Omental fat pad (tissue), 4 donors: ENCODE data around the gene MAPKAPK2. TPM values are rescaled to one million over a fixed set of nuclear protein-coding genes. Genes with fewer than 3 reads are reported as not detected.
A peak's percentile ranks its signal among the peaks of the same experiment; 100 is the strongest.
"Not testable (repeated sequence)": the region's sequence is repeated elsewhere in the genome, so short reads cannot be mapped to it uniquely, and the experiment has no call there.

Experiments
- ATAC-seq: fragments of 150-250 bp; one replicate; pipeline ENCODE4 v1.9.1; 2016; ENCODE audit warnings: mild to moderate bottlenecking, moderate library complexity; ENCODE audit not compliant: low FRiP score
- DNase-seq: peaks from one replicate; pipeline ENCODE4 v3.0.0-alpha.2; 2019; ENCODE audit warnings: low spot score
- CTCF ChIP-seq, 3 donors: fragments of 450-650 bp; IDR thresholded peaks; one replicate each; pipeline ENCODE4 v1.5.1; 2016 to 2017; ENCODE audit warnings: antibody characterized with exemption in 3 of 3, mild to moderate bottlenecking in 3 of 3, moderate library complexity in 2 of 3
- total RNA-seq, 4 donors: library from RNA; depleted of rRNA; stranded (reverse); fragments of >200 nt; gene quantifications; one replicate each; pipeline ENCODE4 v1.1.0, GENCODE V29; 2016

The MAPKAPK2 gene
- total RNA-seq, 4 donors from 2014 or later: 52.0 to 151 (median 79.9) TPM

DNA sequence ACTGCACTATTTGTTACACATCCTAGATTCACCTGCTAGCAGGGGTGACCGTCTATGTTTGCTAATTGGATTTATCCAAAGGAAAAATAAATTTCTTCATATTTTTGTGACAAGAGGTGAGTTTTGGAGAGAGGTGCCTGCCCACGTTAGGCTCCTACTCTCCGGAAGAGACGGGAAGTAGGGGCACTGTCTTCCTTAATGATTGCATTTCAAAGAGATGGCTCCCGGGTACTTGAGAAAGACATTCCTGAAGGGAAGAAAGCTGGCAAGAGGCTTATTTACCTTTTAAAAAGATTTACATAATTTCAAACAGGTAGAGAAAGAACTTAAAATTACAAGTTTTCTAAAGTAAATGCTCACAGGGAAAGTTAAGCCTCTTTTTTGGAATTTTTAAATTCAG, 67.2 kb downstream of the MAPKAPK2 start:
- ATAC-seq (no peak), DNase-seq (no peak)
- no peak for TF ChIP-seq CTCF (IDR thresholded peaks at IDR 0.05)

DNA sequence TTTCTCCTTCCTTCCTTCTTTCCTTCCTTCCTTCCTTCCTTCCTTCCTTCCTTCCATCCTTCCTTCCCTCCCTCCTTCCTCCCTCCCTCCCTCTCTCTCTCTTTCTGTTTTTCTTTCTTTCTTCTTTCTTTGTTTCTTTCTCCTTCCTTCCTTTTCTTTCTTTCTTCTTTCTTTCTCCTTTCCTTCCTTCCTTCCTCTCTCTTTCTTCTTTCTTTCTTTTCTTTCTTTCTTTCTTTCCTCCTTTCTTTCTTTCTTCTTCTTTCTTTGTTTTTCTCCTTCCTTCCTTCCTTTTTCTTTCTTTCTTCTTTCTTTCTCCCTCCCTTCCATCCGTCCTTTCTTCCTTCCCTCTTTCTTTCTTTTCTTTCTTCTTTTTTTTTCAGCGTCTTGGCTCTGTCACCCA, 67.8 kb downstream of the MAPKAPK2 start:
- no peak for ATAC-seq
- no peak for TF ChIP-seq CTCF (IDR thresholded peaks at IDR 0.05)

DNA sequence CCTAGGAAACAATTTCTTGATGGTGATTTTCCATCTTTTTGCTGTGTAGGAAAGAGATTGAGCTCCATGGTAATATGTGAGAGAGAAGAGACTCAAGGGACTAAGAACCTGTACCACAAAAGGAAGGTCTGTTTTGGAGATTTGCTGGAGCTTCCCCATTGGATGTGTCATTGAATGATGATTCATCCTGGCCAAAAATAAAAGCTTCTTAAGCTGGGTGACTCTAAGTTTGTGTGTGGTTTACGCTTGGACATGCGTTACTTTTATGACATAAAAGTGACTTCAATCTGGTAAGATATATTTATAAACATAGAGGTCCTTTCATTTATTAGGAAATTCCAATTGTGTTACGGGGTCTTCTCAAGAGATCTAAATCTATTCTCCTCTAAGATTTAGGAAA, 68.4 kb downstream of the MAPKAPK2 start:
- no peak for DNase-seq
- ATAC-seq: no peak
- TF ChIP-seq CTCF (IDR thresholded peaks at IDR 0.05): no peak

More for the DNA sequence above, 67.8 kb downstream of the MAPKAPK2 start:
- no peak for DNase-seq

DNA sequence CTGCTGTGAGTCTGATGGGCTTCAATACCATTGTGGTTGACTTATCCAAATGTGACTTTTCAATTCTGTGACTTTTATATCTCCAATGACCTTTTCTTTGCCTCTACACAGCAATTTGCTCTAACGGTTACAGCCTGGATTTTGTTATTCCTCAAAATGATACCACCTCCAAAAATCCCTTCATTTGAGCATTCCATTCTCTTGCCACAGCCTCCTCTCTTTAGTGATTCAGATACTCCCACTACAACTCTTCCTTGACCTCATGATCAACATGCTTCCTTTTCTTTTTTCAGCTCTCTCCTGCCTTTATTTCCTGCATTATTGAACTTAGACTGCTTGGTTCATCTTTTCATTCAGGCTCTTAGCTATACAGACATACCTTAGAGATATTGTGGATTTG, 69.3 kb downstream of the MAPKAPK2 start:
- peak; percentile 75 for ATAC-seq
- DNase-seq: no peak
- TF ChIP-seq CTCF (IDR thresholded peaks at IDR 0.05): no peak

DNA sequence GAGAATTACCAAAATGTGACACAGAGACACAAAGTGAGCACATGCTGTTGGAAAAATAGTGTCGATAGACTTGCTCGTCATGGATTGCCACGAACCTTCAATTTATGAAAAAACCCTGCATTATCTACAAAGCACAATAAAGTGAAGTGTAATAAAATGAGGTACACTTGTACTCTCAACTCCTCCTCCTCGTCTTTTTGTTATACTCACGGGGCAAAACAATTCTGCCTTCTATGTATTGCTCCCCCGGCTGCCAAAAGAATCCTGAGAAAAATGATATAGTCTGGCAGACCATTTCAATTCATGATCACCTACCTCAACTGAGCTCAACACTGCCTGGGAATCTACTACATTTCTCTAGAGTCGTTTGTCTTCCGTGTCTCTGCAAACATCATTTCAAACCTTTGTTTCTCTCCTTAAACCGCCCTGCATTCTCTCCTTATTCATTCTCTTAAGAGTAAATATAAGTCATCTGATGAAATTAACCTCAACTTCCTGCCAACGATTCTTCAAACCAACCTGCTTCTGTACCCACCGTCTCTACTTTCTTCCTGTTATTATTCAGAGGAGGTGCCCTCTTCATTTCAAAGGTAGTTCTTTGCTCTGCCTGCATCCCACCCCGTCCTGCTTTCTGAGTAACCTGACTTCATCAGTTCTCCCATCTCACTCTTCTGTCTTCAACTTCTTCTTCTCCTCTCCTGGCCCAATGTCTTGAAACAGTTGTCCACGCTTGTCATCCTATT, 73.0 kb downstream of the MAPKAPK2 start:
- ATAC-seq (no peak), DNase-seq (no peak)
- TF ChIP-seq CTCF (IDR thresholded peaks at IDR 0.05): no peak

GRCh38 chr1:206760590-206760989, 75.9 kb downstream of the MAPKAPK2 start:
- DNase-seq (no peak), ATAC-seq (no peak)
- TF ChIP-seq CTCF (IDR thresholded peaks at IDR 0.05): no peak

DNA sequence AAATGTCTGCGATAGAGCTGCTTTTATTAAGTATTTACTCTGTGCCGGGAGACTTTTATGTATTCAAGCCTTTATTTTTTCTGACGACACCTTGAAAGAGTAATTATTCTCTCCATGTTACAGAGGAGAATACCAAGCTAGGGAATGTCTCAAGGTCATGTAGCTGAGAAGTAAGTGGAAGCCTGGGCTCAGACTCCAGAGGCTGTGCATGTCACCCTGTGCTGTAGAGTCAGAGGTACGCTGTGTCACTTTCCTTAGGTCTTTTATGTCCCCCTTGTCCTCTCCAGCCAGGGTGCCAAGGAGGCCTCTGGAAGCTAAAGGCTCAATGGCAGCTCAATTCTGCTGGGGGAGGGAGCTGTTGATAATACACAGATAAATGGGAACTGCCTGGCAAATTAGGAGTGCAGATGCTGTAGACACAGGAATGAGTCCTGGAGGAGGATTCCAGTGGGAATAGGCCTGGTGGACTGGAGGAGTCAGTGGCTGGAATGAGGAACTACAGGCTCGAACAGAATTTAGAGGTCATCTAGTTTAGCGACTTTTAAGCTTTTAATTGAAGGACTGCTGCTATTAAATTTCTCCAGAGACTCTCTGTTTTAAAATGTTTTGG, 76.6 kb downstream of the MAPKAPK2 start:
- no peak for TF ChIP-seq CTCF (IDR thresholded peaks at IDR 0.05)
- ATAC-seq (no peak), DNase-seq (no peak)

GRCh38 chr1:206762741-206763364, 78.1 kb downstream of the MAPKAPK2 start:
- ATAC-seq: not testable (repeated sequence)

DNA sequence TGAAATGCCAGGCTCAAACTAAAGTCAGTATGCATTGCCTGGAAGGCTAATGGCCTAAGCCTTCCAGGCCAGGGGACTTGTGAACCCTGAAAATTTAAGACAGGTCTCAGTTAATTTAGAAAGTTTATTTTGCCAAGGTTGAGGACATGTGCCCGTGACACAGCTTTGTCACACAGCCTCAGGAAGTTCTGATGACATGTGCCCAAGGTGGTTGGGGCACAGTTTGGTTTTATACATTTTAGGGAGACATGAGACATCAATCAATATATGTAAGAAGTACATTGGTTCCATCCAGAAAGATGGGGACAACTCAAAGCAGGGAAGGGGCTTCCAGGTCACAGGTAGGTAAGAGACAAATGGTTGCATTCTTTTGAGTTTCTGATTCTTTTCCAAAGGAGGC, 81.1 kb downstream of the MAPKAPK2 start:
- not testable (repeated sequence) for ATAC-seq, DNase-seq

More at GRCh38 chr1:206762741-206763364, 78.1 kb downstream of the MAPKAPK2 start:
- not testable (repeated sequence) for DNase-seq
